ENCODE results near the gene PCBP1. TPM values are rescaled to one million over a fixed set of nuclear protein-coding genes. Genes with fewer than 3 reads are reported as not detected.
"Not testable (repeated sequence)": the region's sequence is repeated elsewhere in the genome, so short reads cannot be mapped to it uniquely, and the experiment has no call there.

Gene PCBP1
- total and polyA plus RNA-seq, 8 donors, result 9.3 to 296 (median 152) TPM

GRCh38 chr2:70125498-70125898 lies 38.2 kb downstream of the PCBP1 start:
- DNase-seq, result no peak
- TF ChIP-seq CTCF (IDR thresholded peaks at IDR 0.05), result no peak
- TF ChIP-seq POLR2A (IDR thresholded peaks at IDR 0.05), result no peak
- no peak for TF ChIP-seq EP300 (IDR thresholded peaks at IDR 0.05)
- no peak for TF ChIP-seq POLR2AphosphoS5 (IDR thresholded peaks at IDR 0.05)
- Histone ChIP-seq H3K27me3 (no peaks in the 10 kb centered on the region), H3K27ac (peak overlapping the region; percentile 98 to 99 (median 99)), H3K4me3 (peak overlapping the region; percentile 46 to 61 (median 54)), H3K4me1 (peaks cover 18 to 40% (median 31%) of the 10 kb centered on the region in 4 donors), H3K9me3 (no peaks in the 10 kb centered on the region), H3K36me3 (no peaks in the 10 kb centered on the region)
- WGBS, 5 donors, result 65 to 79% (median 68%) methylated on average over 13 of the region's 13 CpGs
- intact Hi-C loops (cut with DNase I; ENCODE audit: low total_unique reads), result no loop called here

- no peak for DNase-seq
- H3K4me1 ChIP-seq, result peaks cover 20 to 49% (median 34%) of the 10 kb centered on the region in 4 donors
- intact Hi-C loops (cut with DNase I; ENCODE audit: low total_unique reads), result no loop called here
- H3K9me3 ChIP-seq, result no peaks in the 10 kb centered on the region
- no peak for TF ChIP-seq POLR2AphosphoS5 (IDR thresholded peaks at IDR 0.05)
- no peak for TF ChIP-seq CTCF (IDR thresholded peaks at IDR 0.05)
- no peak for TF ChIP-seq EP300 (IDR thresholded peaks at IDR 0.05)
- no peak for TF ChIP-seq POLR2A (IDR thresholded peaks at IDR 0.05)
- H3K27me3 ChIP-seq, result no peaks in the 10 kb centered on the region
- 93 to 94% (median 93%) methylated on average over 2 of the region's 2 CpGs for WGBS, 5 donors
- peak overlapping the region in 2 of 5 donors; percentile 99 for H3K27ac ChIP-seq
- no peaks in the 10 kb centered on the region for H3K36me3 ChIP-seq
- H3K4me3 ChIP-seq, result no peak overlapping the region
These were observed 39.1 kb downstream of the PCBP1 start for GRCh38 chr2:70126413-70126812.

- H3K4me1 ChIP-seq, result peaks cover 29 to 51% (median 43%) of the 10 kb centered on the region in 4 donors
These were observed 40.7 kb downstream of the PCBP1 start for GRCh38 chr2:70128005-70128404.

DNA sequence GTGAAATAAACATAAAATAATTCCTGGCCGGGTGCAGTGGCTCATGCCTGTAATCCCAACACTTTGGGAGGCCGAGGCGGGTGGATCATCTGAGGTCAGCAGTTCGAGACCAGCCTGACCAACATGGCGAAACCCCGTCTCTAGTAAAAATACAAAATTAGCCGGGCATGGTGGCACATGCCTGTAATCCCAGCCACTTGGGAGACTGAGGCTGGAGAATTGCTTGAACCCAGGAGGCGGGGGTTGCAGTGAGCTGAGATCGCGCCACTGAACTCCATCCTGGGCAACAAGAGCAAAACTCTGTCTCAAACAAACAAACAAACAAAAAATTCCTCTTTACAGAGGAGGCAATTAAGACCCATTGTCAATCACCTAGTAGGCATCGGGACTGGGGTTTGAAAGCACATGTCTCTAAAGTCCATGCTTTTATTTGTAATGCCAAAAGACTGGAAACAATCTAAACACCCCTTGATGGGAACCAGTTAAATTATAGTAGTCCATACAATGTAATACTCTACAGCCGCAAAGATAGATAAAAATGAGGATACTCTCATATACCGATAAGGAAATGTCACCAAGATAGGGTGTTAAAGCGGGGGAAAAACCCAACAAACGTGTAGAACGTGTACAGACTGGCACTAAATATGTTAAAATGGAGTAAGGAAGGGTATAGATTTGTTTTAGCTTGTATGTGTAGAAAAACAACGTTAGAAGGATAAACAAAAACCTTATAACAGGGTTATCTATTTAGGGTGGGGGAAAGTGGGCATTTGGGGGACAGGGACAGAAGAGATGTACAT lies 44.3 kb downstream of the PCBP1 start:
- intact Hi-C loops (cut with DNase I; ENCODE audit: low total_unique reads), result loop anchor here (5.0 kb wide), 1 partner anchor 39 kb away; no protein-coding TSS in a partner anchor
- not testable (repeated sequence) for H3K27me3 ChIP-seq, H3K9me3 ChIP-seq, H3K36me3 ChIP-seq, DNase-seq
- WGBS, 5 donors, result 70 to 80% (median 75%) methylated on average over 17 of the region's 17 CpGs
- H3K4me1 ChIP-seq, result peaks cover 31 to 59% (median 47%) of the 10 kb centered on the region in 4 donors
- H3K4me3 ChIP-seq, result peak overlapping the region in 3 of 4 donors; percentile 29 to 34 (median 33)
- peak overlapping the region; percentile 42 to 93 (median 90) for H3K27ac ChIP-seq

More at GRCh38 chr2:70128005-70128404, 40.7 kb downstream of the PCBP1 start:
- H3K27me3 ChIP-seq, result no peaks in the 10 kb centered on the region
- no peak for TF ChIP-seq POLR2AphosphoS5 (IDR thresholded peaks at IDR 0.05)
- no peak for TF ChIP-seq POLR2A (IDR thresholded peaks at IDR 0.05)
- no peak for TF ChIP-seq EP300 (IDR thresholded peaks at IDR 0.05)
- TF ChIP-seq CTCF (IDR thresholded peaks at IDR 0.05), result no peak
- DNase-seq, result peak in 1 of 2 donors; percentile 29
- no peaks in the 10 kb centered on the region for H3K36me3 ChIP-seq
- no peak overlapping the region for H3K27ac ChIP-seq
- no peaks in the 10 kb centered on the region for H3K9me3 ChIP-seq
- no peak overlapping the region for H3K4me3 ChIP-seq
- intact Hi-C loops (cut with DNase I; ENCODE audit: low total_unique reads), result no loop called here
- WGBS, 5 donors, result 17 to 37% (median 18%) methylated on average over 1 of the region's 1 CpG
